B cell (primary cell): ENCODE measurements around the gene USP50. TPM values are rescaled to one million over a fixed set of nuclear protein-coding genes. Genes with fewer than 3 reads are reported as not detected.

Experiments
- ATAC-seq: fragments of 200-7000 bp; cut with Tn5 transposase; one replicate; pipeline ENCODE4 v1.10.0; 2021; ENCODE audit warnings: low read depth, mild to moderate bottlenecking, moderate number of reproducible peaks, moderate library complexity
- CTCF ChIA-PET: fragments of 350-600 bp; sonication (Branson Sonifier 250); formaldehyde crosslinking; loops from one replicate; lab custom pipeline; 2021; ENCODE audit warnings: antibody characterized with exemption, inconsistent platforms; lab: Charles Lee
- POLR2A ChIA-PET: fragments of 350-600 bp; sonication (Branson Sonifier 250); formaldehyde crosslinking; loops from one replicate; lab custom pipeline; 2021; ENCODE audit warnings: antibody characterized with exemption; lab: Charles Lee
- DNase-seq: peaks from one replicate; pipeline ENCODE4 v3.0.0; 2013
- H2AFZ ChIP-seq: 2 replicates; pipeline ENCODE4 v1.6.1; 2012; ENCODE audit warnings: mild to moderate bottlenecking, low read depth, low read length; ENCODE audit not compliant: insufficient read depth, poor library complexity, severe bottlenecking
- H3K27ac ChIP-seq, 2 donors: 1 replicate in 1 of 2; 2 replicates in 1 of 2; pipeline ENCODE4 v1.5.1; 2012 to 2013; ENCODE audit warnings: low read length in 2 of 2, mild to moderate bottlenecking in 2 of 2, moderate library complexity in 1 of 2
- H3K27me3 ChIP-seq, 4 experiments: fragments of 200-600 bp in 1 of 4; sonication (generic) in 1 of 4; replicated peaks in 1 of 4; 1 replicate in 2 of 4; 2 replicates in 2 of 4; pipeline versions ENCODE4 v1.6.1 to v1.7.0; 2013 to 2016; ENCODE audit warnings: low read length in 3 of 4, mild to moderate bottlenecking in 2 of 4, mixed read lengths in 1 of 4, moderate library complexity in 1 of 4; ENCODE audit not compliant: insufficient read depth in 4 of 4, control insufficient read depth in 3 of 4; ENCODE audit errors: control extremely low read depth in 1 of 4
- H3K36me3 ChIP-seq, 2 experiments: replicated peaks in 1 of 2; 1 replicate in 1 of 2; 2 replicates in 1 of 2; pipeline versions ENCODE4 v1.6.1 to v1.7.1; 2013; ENCODE audit warnings: low read length in 1 of 2; ENCODE audit not compliant: insufficient read depth in 2 of 2, control insufficient read depth in 1 of 2; ENCODE audit errors: control extremely low read depth in 1 of 2, extremely low read depth in 1 of 2
- H3K4me1 ChIP-seq, 2 donors: fragments of 200-600 bp in 1 of 2; sonication (generic) in 1 of 2; 1 replicate in 1 of 2; 2 replicates in 1 of 2; pipeline versions ENCODE4 v1.5.1 to v1.6.1; 2013 to 2017; ENCODE audit warnings: low read length in 2 of 2; ENCODE audit not compliant: control insufficient read depth in 2 of 2, insufficient read depth in 2 of 2
- H3K4me2 ChIP-seq: replicated peaks from 2 replicates; pipeline ENCODE3; 2012; ENCODE audit warnings: mild to moderate bottlenecking, low read depth, low read length; ENCODE audit not compliant: poor library complexity, severe bottlenecking
- H3K4me3 ChIP-seq, 5 experiments: fragments of 200-600 bp in 1 of 5; sonication (generic) in 1 of 5; 1 replicate in 3 of 5; 2 replicates in 2 of 5; pipeline versions ENCODE4 v1.5.1 to v1.7.0; 2011 to 2016; ENCODE audit warnings: low read length in 4 of 5, mild to moderate bottlenecking in 4 of 5, low read depth in 2 of 5, control low read depth in 1 of 5, moderate library complexity in 1 of 5; ENCODE audit not compliant: insufficient read depth in 1 of 5; ENCODE audit errors: control extremely low read depth in 1 of 5, extremely low read depth in 1 of 5
- H3K79me2 ChIP-seq: fragments of 200-600 bp; sonication (generic); one replicate; pipeline ENCODE4 v1.6.0; 2016; ENCODE audit warnings: low read length; ENCODE audit not compliant: control insufficient read depth, insufficient read depth
- H3K9ac ChIP-seq: fragments of 200-600 bp; sonication (generic); 2 replicates; pipeline ENCODE4 v1.6.1; 2017; ENCODE audit warnings: mild to moderate bottlenecking, low read length, moderate library complexity
- H3K9me3 ChIP-seq, 3 donors: one replicate each; pipeline versions ENCODE4 v1.6.1 to v1.7.1; 2013; ENCODE audit warnings: low read length in 2 of 3; ENCODE audit not compliant: control insufficient read depth in 2 of 3, insufficient read depth in 1 of 3; ENCODE audit errors: control extremely low read depth in 1 of 3
- H4K20me1 ChIP-seq: 2 replicates; pipeline ENCODE4 v1.6.0; 2012; ENCODE audit warnings: mild to moderate bottlenecking, low read length; ENCODE audit not compliant: insufficient read depth, control insufficient read depth, poor library complexity, severe bottlenecking
- H3K27ac Mint-ChIP-seq: one replicate; pipeline ENCODE4 v1.8.0; 2021; ENCODE audit warnings: mixed read lengths
- H3K27me3 Mint-ChIP-seq: one replicate; pipeline ENCODE4 v1.8.0; 2021; ENCODE audit warnings: mixed read lengths
- H3K4me1 Mint-ChIP-seq: one replicate; pipeline ENCODE4 v1.8.0; 2021; ENCODE audit warnings: mixed read lengths
- H3K4me3 Mint-ChIP-seq: one replicate; pipeline ENCODE4 v1.8.0; 2021; ENCODE audit warnings: mixed read lengths
- H3K9me3 Mint-ChIP-seq: one replicate; pipeline ENCODE4 v1.8.0; 2022; ENCODE audit warnings: mixed read lengths; ENCODE audit not compliant: insufficient read depth
- EZH2 ChIP-seq: IDR thresholded peaks from 2 replicates; pipeline ENCODE4 v1.6.1; 2012; ENCODE audit warnings: borderline replicate concordance, low read depth, mild to moderate bottlenecking, moderate library complexity, low read length; ENCODE audit not compliant: insufficient read depth, poor library complexity, severe bottlenecking
- WGBS: methylation state at CpG from one replicate; pipeline ENCODE4 v1.1.5; 2013; ENCODE audit warnings: missing lambda C conversion rate; ENCODE audit not compliant: insufficient coverage; 5-methylcytosine and 5-hydroxymethylcytosine counted together
- intact Hi-C: fragments of 100-400 bp; cut with micrococcal nuclease; formaldehyde crosslinking; loops from one replicate; pipeline ENCODE4 v1.10.0; 2022
- polyA plus RNA-seq: library from polyadenylated mRNA; depleted of rRNA; stranded (reverse); fragments of >200 nt; gene quantifications from 2 replicates; pipeline ENCODE4 v1.2.3, GENCODE V29; 2012
- total RNA-seq, 2 donors: library from RNA; stranded (reverse); fragments of 120-200 nt in 1 of 2; gene quantifications; 1 replicate in 1 of 2; 2 replicates in 1 of 2; pipeline versions ENCODE4 v1.2.3 to v1.2.4, GENCODE V29; 2013 to 2022
- TF ChIP-seq, protein P1 (sequence below): fragments of 200-600 bp; IDR thresholded peaks from one replicate; pipeline ENCODE4 v1.8.0; 2022; ENCODE audit warnings: antibody characterized with exemption, mild to moderate bottlenecking

Gene USP50
- total and polyA plus RNA-seq, 2 donors (not counting 1 experiment from before 2014, with no cell fraction given) = 0.34 TPM; not detected in 1

DNA sequence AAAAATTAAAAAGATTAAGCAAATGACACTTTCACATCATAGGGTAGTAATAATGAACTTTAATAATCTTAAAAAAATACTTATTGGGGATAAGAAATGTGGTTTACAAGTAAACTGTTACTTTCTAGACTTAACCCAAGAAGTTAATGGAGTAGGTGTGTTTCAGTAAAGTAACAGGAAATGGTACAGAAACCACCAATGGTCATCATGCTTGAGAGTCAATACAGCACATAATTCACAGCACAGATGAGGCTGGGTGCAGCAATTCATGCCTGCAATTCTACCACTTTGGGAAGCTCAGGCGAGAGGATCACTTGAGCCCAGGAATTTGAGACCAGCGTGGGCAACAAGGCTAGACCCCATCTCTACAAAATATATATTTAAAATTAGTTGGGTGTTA is 11.5 kb upstream of the USP50 start:
- Histone ChIP-seq H3K9me3 (peaks cover 0 to 6% (median 0%) of the 10 kb centered on the region in 3 donors), H4K20me1 (no peaks in the 10 kb centered on the region), H2AFZ (no peak overlapping the region), H3K36me3 (peaks cover 5 to 11% of the 10 kb centered on the region in 2 experiments), H3K4me1 (no peaks in the 10 kb centered on the region), H3K4me2 (no peak overlapping the region), H3K9ac (no peak overlapping the region), H3K27ac (no peak overlapping the region), H3K79me2 (no peaks in the 10 kb centered on the region), H3K4me3 (no peak overlapping the region), H3K27me3 (no peaks in the 10 kb centered on the region)
- H3K9me3 Mint-ChIP-seq = no peaks in the 10 kb centered on the region
- no peaks in the 10 kb centered on the region for H3K27me3 Mint-ChIP-seq
- intact Hi-C loops = no loop called here
- H3K4me1 Mint-ChIP-seq = no peaks in the 10 kb centered on the region
- WGBS = no CpG with 5 or more reads among the region's 2 CpGs
- no peak overlapping the region for H3K4me3 Mint-ChIP-seq
- ATAC-seq (no peak), DNase-seq (no peak)
- no peak overlapping the region for H3K27ac Mint-ChIP-seq
- TF ChIP-seq, protein P1, sequence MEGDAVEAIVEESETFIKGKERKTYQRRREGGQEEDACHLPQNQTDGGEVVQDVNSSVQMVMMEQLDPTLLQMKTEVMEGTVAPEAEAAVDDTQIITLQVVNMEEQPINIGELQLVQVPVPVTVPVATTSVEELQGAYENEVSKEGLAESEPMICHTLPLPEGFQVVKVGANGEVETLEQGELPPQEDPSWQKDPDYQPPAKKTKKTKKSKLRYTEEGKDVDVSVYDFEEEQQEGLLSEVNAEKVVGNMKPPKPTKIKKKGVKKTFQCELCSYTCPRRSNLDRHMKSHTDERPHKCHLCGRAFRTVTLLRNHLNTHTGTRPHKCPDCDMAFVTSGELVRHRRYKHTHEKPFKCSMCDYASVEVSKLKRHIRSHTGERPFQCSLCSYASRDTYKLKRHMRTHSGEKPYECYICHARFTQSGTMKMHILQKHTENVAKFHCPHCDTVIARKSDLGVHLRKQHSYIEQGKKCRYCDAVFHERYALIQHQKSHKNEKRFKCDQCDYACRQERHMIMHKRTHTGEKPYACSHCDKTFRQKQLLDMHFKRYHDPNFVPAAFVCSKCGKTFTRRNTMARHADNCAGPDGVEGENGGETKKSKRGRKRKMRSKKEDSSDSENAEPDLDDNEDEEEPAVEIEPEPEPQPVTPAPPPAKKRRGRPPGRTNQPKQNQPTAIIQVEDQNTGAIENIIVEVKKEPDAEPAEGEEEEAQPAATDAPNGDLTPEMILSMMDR = no peak
- TF ChIP-seq EZH2 = no peak
- POLR2A ChIA-PET = no interaction called here
- CTCF ChIA-PET = no interaction called here

- H3K4me1 Mint-ChIP-seq = no peaks in the 10 kb centered on the region
Observed at GRCh38 chr15:50556642-50557371, 10.3 kb upstream of the USP50 start.

More at GRCh38 chr15:50556642-50557371, 10.3 kb upstream of the USP50 start:
- Histone ChIP-seq H3K9ac (no peak overlapping the region), H3K79me2 (no peaks in the 10 kb centered on the region), H3K4me3 (no peak overlapping the region), H3K9me3 (peaks cover 0 to 8% (median 0%) of the 10 kb centered on the region in 3 donors), H4K20me1 (no peaks in the 10 kb centered on the region), H3K27me3 (no peaks in the 10 kb centered on the region), H3K4me2 (no peak overlapping the region), H3K36me3 (peaks cover 5% of the 10 kb centered on the region in 2 experiments), H2AFZ (no peak overlapping the region), H3K27ac (peak overlapping the region in 1 of 2 donors; percentile 12), H3K4me1 (no peaks in the 10 kb centered on the region)
- Mint-ChIP-seq H3K4me3 (no peak overlapping the region), H3K9me3 (no peaks in the 10 kb centered on the region), H3K27me3 (no peaks in the 10 kb centered on the region), H3K27ac (no peak overlapping the region)
- intact Hi-C loops = no loop called here
- ChIA-PET CTCF (no interaction called here), POLR2A (no interaction called here)
- WGBS = no CpG with 5 or more reads among the region's 2 CpGs
- TF ChIP-seq, protein P1 = no peak
- ATAC-seq (no peak), DNase-seq (no peak)
